NCI-H2029 (cell line): ENCODE results near the gene TAAR5.
"Not testable (repeated sequence)": the region's sequence is repeated elsewhere in the genome, so short reads cannot be mapped to it uniquely, and the experiment has no call there.

Source experiments
- DNase-seq: peaks from one replicate; lab custom pipeline; 2025; lab: John Stamatoyannopoulos, UW

TAAR5 gene

GRCh38 chr6:132570221-132570777, 19.2 kb downstream of the TAAR5 start, which contains the start of gene TAAR6:
Gene TAAR6, plus strand, starts transcription at chr6:132570322. Its CDS starts 0 bp downstream, at chr6:132570322.
- no peak for DNase-seq

- no peak for DNase-seq
These were observed 20.4 kb downstream of the TAAR5 start for GRCh38 chr6:132569170-132569569.

- DNase-seq = no peak
These were observed 20.9 kb downstream of the TAAR5 start for GRCh38 chr6:132568611-132569010.

- no peak for DNase-seq
These were observed 22.0 kb downstream of the TAAR5 start for GRCh38 chr6:132567566-132567965.

GRCh38 chr6:132566404-132566803, 23.1 kb downstream of the TAAR5 start:
- no peak for DNase-seq

GRCh38 chr6:132560087-132560486, 29.5 kb downstream of the TAAR5 start:
- not testable (repeated sequence) for DNase-seq

- no peak for DNase-seq
These were observed 37.2 kb downstream of the TAAR5 start, which contains the start of gene TAAR8 for GRCh38 chr6:132552372-132552771. Gene TAAR8, plus strand, starts transcription at chr6:132552672. Its CDS starts 21 bp downstream, at chr6:132552693.

GRCh38 chr6:132551214-132551613, 38.3 kb downstream of the TAAR5 start:
- no peak for DNase-seq

- no peak for DNase-seq
These were observed 40.6 kb downstream of the TAAR5 start for GRCh38 chr6:132548746-132549463.

- no peak for DNase-seq
These were observed 44.7 kb downstream of the TAAR5 start for GRCh38 chr6:132544826-132545225.
